Hepatocyte (in vitro differentiated cells): ENCODE results near the gene TIAM1.

Experiments used
- CTCF ChIP-seq: fragments of 200-600 bp; sonication (generic); IDR thresholded peaks from 2 replicates; pipeline ENCODE4 v1.5.1; 2016; ENCODE audit warnings: antibody characterized with exemption, mild to moderate bottlenecking; ENCODE audit not compliant: poor library complexity
- EZH2 ChIP-seq: fragments of 200-600 bp; sonication (generic); IDR thresholded peaks from 2 replicates; pipeline ENCODE4 v1.6.1; 2016; ENCODE audit warnings: antibody characterized with exemption, mild to moderate bottlenecking, borderline replicate concordance
- EZH2phosphoT487 ChIP-seq: fragments of 200-600 bp; sonication (generic); IDR thresholded peaks from one replicate; pipeline ENCODE4 v1.6.1; 2018; ENCODE audit warnings: antibody characterized with exemption, mild to moderate bottlenecking, low read depth, moderate library complexity; ENCODE audit not compliant: unreplicated experiment, severe bottlenecking

GRCh38 chr21:31203431-31204054 lies 140.5 kb downstream of the TIAM1 start:
- no peak for TF ChIP-seq CTCF
- TF ChIP-seq EZH2, result no peak
- TF ChIP-seq EZH2phosphoT487, result no peak
